ENCODE data around the gene LRRC8E. TPM values are rescaled to one million over a fixed set of nuclear protein-coding genes. Genes with fewer than 3 reads are reported as not detected.

LRRC8E gene
- total RNA-seq, 1 donor from 2014 or later: 3.0 TPM

- DNase-seq (ENCODE audit: extremely low read depth, low read depth, low spot score): no peak
These were observed 21.0 kb upstream of the LRRC8E start for GRCh38 chr19:7867092-7867844.

- no peak for DNase-seq (ENCODE audit: extremely low read depth, low read depth, low spot score)
These were observed 20.0 kb upstream of the LRRC8E start for GRCh38 chr19:7868326-7868670.

- no peak for DNase-seq (ENCODE audit: extremely low read depth, low read depth, low spot score)
These were observed 19.4 kb upstream of the LRRC8E start for GRCh38 chr19:7868671-7869452.

DNA sequence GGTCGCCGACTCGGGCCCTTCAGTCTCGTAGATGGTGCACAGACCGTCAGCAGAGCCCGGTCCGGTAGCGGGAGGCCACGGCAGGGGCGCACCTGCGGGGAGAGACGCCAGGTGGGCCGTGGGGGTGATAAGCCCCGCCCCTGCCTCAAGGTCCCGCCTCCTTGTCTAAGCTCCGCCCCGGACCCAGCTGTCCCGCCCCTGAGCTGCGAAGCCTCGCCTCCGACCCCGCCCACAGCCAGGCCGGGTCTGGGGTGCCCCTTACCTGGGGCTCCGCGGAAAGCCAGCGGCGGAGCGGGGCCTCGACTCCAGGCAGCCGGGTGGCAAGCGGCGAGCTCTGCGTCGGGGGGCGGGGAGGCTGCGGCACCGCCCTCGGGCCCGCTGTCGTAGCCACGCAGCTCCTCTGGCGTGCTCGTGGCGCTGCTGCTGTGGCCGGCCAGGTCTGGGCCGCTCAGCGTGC lies 18.8 kb upstream of the LRRC8E start:
- DNase-seq (ENCODE audit: extremely low read depth, low read depth, low spot score): no peak

DNA sequence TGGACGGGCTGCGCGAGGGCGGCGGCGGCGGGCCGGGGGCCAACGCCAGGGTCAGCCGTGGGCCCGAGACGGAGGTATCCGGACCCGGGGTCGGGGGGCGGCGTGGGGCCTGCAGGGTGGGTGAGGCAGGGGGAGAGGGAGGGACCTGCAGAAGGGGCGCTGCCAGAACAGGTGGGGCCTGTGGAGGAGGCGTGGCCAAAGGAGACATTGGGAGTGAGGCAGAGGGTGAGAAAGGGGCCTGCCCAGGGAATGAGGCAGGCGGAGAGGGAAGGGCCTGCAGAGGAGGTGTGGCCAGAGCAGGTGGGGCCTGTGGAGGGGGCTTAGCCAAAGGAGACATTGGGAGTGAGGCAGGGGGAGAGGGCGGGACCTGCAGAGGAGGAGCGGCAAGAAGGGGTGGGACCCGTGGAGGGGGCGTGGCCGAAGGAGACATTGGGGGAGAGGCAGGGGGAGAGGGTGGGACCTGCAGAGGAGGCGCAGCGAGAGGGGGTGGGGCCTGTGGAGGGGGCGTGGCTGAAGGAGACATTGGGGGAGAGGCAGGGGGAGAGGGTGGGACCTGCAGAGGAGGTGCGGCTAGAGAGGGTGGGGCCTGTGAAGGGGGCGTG lies 18.3 kb upstream of the LRRC8E start:
- DNase-seq (ENCODE audit: extremely low read depth, low read depth, low spot score): no peak

GRCh38 chr19:7870571-7871436 lies 17.5 kb upstream of the LRRC8E start:
- DNase-seq (ENCODE audit: extremely low read depth, low read depth, low spot score): no peak

DNA sequence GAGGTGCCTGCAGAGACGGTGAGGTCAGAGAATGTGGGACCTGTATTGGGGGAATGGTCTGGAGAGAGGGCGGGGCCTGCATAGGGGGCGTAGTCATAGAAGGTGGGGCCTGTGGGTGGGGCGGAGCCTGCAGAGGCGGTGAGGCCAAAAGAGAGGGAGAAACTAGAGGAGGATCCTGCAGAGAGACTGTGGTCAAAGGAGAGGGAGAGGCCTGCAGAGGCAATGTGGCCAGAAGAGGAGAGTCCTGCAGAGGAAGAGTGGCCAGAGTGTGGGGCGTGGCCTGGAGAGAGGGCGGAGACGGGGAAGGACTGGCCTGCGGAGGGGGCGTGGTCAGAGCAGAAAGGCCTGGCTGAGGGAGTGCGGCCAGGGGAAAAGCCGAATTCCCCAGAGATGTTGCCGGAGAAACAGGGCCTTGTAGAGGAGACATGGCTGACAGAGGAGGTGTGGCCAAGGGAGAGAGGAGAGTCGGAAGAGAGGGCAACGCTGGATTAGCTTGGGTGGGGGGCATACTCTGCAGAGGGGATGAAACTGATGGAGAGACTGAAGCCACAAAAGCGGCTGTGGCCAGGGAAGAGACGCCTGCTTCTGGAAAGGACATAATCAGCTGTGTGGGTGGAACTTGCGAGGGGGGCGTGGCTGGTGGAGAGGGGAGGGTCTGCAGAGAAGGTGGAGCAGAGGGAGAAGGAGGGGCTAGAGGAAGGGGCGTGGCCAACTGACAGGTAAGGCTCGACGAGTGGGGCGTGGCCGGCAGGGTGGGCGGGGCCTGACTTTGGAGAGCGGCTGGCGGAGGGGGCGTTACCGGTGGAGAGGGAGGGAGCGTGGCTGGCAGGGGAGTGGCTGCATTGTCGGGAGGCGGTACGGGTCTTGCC lies 16.6 kb upstream of the LRRC8E start:
- DNase-seq (ENCODE audit: extremely low read depth, low read depth, low spot score): no peak

- no peak for DNase-seq (ENCODE audit: extremely low read depth, low read depth, low spot score)
These were observed 15.8 kb upstream of the LRRC8E start for GRCh38 chr19:7872306-7873204.

DNA sequence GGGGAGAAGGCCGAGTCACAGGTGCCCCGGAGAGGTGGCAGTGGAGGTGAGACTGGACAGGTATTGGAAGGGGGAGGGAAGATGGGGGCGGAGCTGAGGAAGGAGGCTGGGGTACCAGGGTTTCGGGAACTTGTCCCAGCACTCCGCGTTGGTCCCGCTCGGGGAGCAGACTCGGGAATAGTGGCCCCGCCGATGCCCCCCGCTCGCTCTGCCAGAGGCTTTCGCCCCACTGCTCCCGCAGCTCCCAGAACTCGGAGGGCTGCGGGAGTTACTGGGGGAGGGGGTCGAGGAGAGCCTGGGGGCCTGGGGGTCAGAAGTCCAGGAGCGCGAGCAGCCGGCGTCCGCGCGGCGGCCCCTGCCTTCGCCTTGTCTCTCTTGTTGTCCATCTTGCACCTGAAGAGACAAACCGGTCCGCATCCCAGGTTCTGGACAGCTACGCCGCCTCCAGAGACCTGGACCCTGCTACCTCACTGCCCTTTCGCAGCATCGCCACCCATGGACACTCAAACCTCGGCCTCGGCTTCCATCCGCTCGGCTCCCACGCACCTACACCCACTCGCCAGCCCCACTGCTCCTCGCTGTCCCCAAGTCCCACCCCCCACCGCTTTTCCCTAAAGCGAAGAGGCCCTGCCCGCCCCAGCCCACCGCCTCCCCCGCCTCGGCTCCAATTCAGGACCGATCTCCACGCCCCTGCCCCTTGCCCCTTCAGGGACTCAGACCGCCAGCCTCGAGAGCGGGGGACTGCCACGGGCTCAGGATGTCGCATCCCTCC lies 14.8 kb upstream of the LRRC8E start:
- no peak for DNase-seq (ENCODE audit: extremely low read depth, low read depth, low spot score)

- no peak for DNase-seq (ENCODE audit: extremely low read depth, low read depth, low spot score)
These were observed 14.0 kb upstream of the LRRC8E start, which contains the start of gene PRR36 for GRCh38 chr19:7874076-7874896. PRR36 (minus strand) TSS chr19:7874390; CDS start chr19:7873689, 701 bp downstream.

GRCh38 chr19:7874897-7875273 lies 13.4 kb upstream of the LRRC8E start:
- DNase-seq (ENCODE audit: extremely low read depth, low read depth, low spot score): no peak

DNA sequence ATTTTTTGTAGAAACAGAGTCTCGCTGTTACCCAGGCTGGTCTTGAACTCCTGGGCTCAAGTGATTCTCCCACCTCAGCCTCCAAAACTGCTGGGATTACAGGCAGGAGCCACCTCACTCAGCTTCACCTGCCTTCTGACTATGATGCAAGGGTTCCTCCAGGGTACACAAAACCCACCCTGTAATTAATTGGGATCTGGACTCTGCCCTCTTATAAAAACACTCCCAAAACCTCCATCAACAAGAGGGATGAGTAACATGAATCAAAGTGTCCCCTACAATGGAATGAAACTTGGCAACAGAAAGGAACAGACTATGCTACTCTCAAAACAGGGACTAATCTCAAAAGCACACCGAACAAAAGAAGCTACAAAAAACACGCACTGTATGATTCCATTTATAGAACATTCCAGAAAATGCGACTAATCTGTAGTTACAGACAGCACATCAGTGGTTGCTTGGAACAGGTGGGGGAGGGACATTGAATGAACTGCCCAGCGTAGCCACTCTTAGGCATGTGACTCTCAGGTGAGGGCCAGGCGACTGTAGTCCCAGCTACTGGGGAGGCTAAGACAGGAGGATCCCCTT lies 11.0 kb upstream of the LRRC8E start:
- DNase-seq (ENCODE audit: extremely low read depth, low read depth, low spot score): no peak

DNA sequence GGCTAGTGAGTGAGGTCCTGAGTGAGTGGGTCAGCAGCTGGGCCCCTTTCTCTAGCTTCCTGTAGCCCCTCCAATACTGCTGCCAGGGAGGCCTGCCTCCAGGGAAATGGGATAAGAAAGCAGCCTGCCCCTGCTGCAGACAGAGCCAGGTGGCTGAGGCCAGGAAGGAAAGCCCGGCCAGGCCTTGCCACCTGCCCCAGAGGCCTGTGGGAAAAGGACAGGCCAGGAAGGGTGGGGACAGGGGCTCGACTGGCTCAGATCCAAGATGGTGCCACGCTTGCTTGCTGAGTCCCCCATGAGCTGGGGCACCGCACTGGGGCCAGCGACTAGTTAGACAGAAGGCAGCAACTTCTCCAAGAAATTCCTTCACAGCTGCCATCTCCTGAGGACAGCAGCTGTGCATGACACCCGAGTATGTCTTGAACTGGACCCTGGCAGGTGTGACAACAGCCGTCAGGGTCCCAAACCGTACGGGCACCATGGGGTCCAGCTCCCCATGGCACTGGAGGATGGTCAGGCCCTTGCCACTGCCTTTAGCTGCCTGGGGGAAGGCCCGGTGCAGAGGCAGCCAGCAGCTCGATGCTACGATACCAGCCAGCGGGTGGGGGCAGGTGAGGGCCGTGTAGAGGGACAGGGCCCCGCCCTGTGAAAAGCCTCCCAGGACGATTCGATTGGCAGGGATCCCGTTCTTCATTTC lies 9.1 kb upstream of the LRRC8E start:
- DNase-seq (ENCODE audit: extremely low read depth, low read depth, low spot score): no peak

DNA sequence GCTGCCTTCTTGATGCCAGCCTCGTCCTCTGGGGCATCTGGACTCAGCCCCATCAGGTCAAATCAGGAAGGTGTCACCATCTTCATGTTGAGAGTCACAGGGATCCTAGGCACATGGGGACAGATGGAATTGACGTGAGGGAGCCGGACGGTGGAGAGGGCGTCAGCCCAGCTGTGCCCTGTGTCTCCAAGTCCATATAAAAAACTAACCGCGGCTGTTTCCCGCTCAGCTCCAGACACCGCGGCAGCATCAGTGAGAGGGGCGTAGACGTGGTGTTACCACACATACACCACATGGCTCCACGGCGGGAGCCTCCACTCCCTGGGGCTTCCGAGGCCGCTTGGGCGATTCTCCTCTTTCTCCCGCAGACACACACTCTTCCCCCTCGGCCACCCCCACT lies 8.5 kb upstream of the LRRC8E start:
- no peak for DNase-seq (ENCODE audit: extremely low read depth, low read depth, low spot score)

GRCh38 chr19:7881910-7882309 lies 6.4 kb upstream of the LRRC8E start:
- DNase-seq (ENCODE audit: extremely low read depth, low read depth, low spot score): no peak

DNA sequence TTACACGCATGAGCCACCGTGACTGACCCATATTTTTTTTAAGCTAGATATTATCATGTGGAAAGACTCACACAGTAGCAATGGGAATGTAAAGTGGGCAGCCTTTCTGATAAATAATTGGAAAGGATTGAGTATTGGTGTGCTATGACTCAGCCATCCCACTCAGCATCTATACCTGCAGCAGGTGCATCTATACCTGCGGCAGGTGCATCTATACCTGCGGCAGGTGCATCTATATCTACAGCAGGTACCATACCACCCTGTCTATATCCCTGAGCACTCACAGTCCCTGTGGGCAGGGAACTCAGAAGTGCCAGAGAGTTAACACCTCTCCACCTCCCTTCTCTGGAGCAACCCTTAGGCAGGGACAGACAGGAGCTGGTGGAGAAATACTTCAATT lies 5.2 kb upstream of the LRRC8E start:
- DNase-seq (ENCODE audit: extremely low read depth, low read depth, low spot score): no peak
